ENCODE measurements around the gene PACS1. TPM values are rescaled to one million over a fixed set of nuclear protein-coding genes. Genes with fewer than 3 reads are reported as not detected.

Gene PACS1
- total RNA-seq, 1 experiment from 2014 or later, result 91.8 TPM

GRCh38 chr11:66115638-66116301 lies 45.7 kb downstream of the PACS1 start:
- DNase-seq (ENCODE audit: low read depth, low spot score) (no peak), ATAC-seq (no peak)
- Histone ChIP-seq H3K4me3 (ENCODE audit: low read depth in 2 of 2, low read length in 2 of 2) (no peak overlapping the region), H3K27ac (ENCODE audit: low read length) (no peak overlapping the region), H3K27me3 (ENCODE audit: control insufficient read depth, insufficient read depth, low read length) (no peaks in the 10 kb centered on the region), H3K9me3 (ENCODE audit: control insufficient read depth, insufficient read depth, low read depth, low read length) (no peaks in the 10 kb centered on the region), H3K36me3 (ENCODE audit: control insufficient read depth, insufficient read depth, low read length) (no peaks in the 10 kb centered on the region), H3K4me1 (ENCODE audit: control insufficient read depth, insufficient read depth, low read length) (peaks cover 58% of the 10 kb centered on the region)
- POLR2A ChIA-PET, result no interaction called here
- TF ChIP-seq SIN3A (IDR thresholded peaks at IDR 0.05; ENCODE audit: borderline replicate concordance, insufficient read depth, low read depth, low read length), result no peak
- no peak for TF ChIP-seq TCF7L2 (IDR thresholded peaks at IDR 0.05; ENCODE audit: low read depth, low read length)
- TF ChIP-seq POLR2AphosphoS5 (IDR thresholded peaks at IDR 0.05; ENCODE audit: low read depth, low read length), result no peak
- TF ChIP-seq REST (IDR thresholded peaks at IDR 0.05; ENCODE audit: insufficient read depth in 1 of 2, low read depth in 2 of 2, low read length in 1 of 2), result no peak
- no peak for TF ChIP-seq CTCF (IDR thresholded peaks at IDR 0.05)
- in situ Hi-C loops (cut with HindIII; ENCODE audit: low pct_unique_long_range_greater_than_20kb, low sequenced_read_pairs), result no loop called here
- CTCF ChIA-PET, result interaction anchor here (0.5 to 0.7 kb wide), 3 partner anchors 428 to 1722 kb away, joined by 3 to 6 read pairs (median 5); no protein-coding TSS in a partner anchor
- intact Hi-C loops (cut with micrococcal nuclease; ENCODE audit: unreplicated experiment), result no loop called here
- no TSS peak for BruUV-seq (replicated peaks)

GRCh38 chr11:66116576-66117361 lies 46.7 kb downstream of the PACS1 start:
- no peak for DNase-seq (ENCODE audit: low read depth, low spot score)
- no peak overlapping the region for H3K4me3 ChIP-seq (ENCODE audit: low read depth in 2 of 2, low read length in 2 of 2)
- ATAC-seq, result no peak
- H3K36me3 ChIP-seq (ENCODE audit: control insufficient read depth, insufficient read depth, low read length), result no peaks in the 10 kb centered on the region
- no TSS peak for BruUV-seq (replicated peaks)
- no peaks in the 10 kb centered on the region for H3K9me3 ChIP-seq (ENCODE audit: control insufficient read depth, insufficient read depth, low read depth, low read length)
- H3K27me3 ChIP-seq (ENCODE audit: control insufficient read depth, insufficient read depth, low read length), result no peaks in the 10 kb centered on the region
- peaks cover 64% of the 10 kb centered on the region for H3K4me1 ChIP-seq (ENCODE audit: control insufficient read depth, insufficient read depth, low read length)
- H3K27ac ChIP-seq (ENCODE audit: low read length), result no peak overlapping the region
- in situ Hi-C loops (cut with HindIII; ENCODE audit: low pct_unique_long_range_greater_than_20kb, low sequenced_read_pairs) (no loop called here), intact Hi-C loops (cut with micrococcal nuclease; ENCODE audit: unreplicated experiment) (no loop called here)
- no peak for TF ChIP-seq CTCF (IDR thresholded peaks at IDR 0.05)
- no peak for TF ChIP-seq TCF7L2 (IDR thresholded peaks at IDR 0.05; ENCODE audit: low read depth, low read length)
- no peak for TF ChIP-seq POLR2AphosphoS5 (IDR thresholded peaks at IDR 0.05; ENCODE audit: low read depth, low read length)
- TF ChIP-seq SIN3A (IDR thresholded peaks at IDR 0.05; ENCODE audit: borderline replicate concordance, insufficient read depth, low read depth, low read length), result no peak
- TF ChIP-seq REST (IDR thresholded peaks at IDR 0.05; ENCODE audit: insufficient read depth in 1 of 2, low read depth in 2 of 2, low read length in 1 of 2), result no peak
- ChIA-PET POLR2A (interaction anchor here (0.7 kb wide), 1 partner anchor 9 kb away, joined by 6 read pairs; no protein-coding TSS in a partner anchor), CTCF (no interaction called here)

All from Panc1 (cell line).